H9 (cell line): Measurements from ENCODE around the gene EDA2R. TPM values are rescaled to one million over a fixed set of nuclear protein-coding genes. Genes with fewer than 3 reads are reported as not detected.

Experiments used
- DNase-seq: peaks from one replicate; pipeline ENCODE4 v3.0.0-alpha.2; 2017
- H2AFZ ChIP-seq: one replicate; pipeline ENCODE4 v1.6.1; 2013; ENCODE audit warnings: mild to moderate bottlenecking, low read length, control low read depth, moderate library complexity
- H2AK5ac ChIP-seq: 2 replicates; pipeline ENCODE4 v1.6.1; 2013; ENCODE audit warnings: low read length, control low read depth, mixed read lengths; ENCODE audit not compliant: insufficient read length
- H2BK120ac ChIP-seq: one replicate; pipeline ENCODE4 v1.6.1; 2013; ENCODE audit warnings: low read depth, mild to moderate bottlenecking, low read length, control low read depth, inconsistent platforms; ENCODE audit not compliant: poor library complexity, severe bottlenecking
- H2BK12ac ChIP-seq: 2 replicates; pipeline ENCODE4 v1.6.1; 2013; ENCODE audit warnings: low read length, control low read depth, mixed read lengths, low read depth; ENCODE audit not compliant: insufficient read length
- H2BK15ac ChIP-seq: 2 replicates; pipeline ENCODE4 v1.6.1; 2013; ENCODE audit warnings: low read depth, low read length, control low read depth
- H2BK20ac ChIP-seq: one replicate; pipeline ENCODE4 v1.6.1; 2013; ENCODE audit warnings: low read depth, mild to moderate bottlenecking, low read length, control low read depth, inconsistent platforms; ENCODE audit not compliant: poor library complexity, severe bottlenecking
- H2BK5ac ChIP-seq: 2 replicates; pipeline ENCODE4 v1.6.1; 2013; ENCODE audit warnings: low read length, control low read depth, mixed read lengths; ENCODE audit not compliant: insufficient read length
- H3K14ac ChIP-seq: 2 replicates; pipeline ENCODE4 v1.6.1; 2013; ENCODE audit warnings: low read length, control low read depth; ENCODE audit not compliant: insufficient read depth
- H3K18ac ChIP-seq: 2 replicates; pipeline ENCODE4 v1.6.1; 2013; ENCODE audit warnings: low read depth, mild to moderate bottlenecking, mixed read lengths, low read length, control low read depth; ENCODE audit not compliant: insufficient read length
- H3K23ac ChIP-seq: 2 replicates; pipeline ENCODE4 v1.6.1; 2013; ENCODE audit warnings: low read length, control low read depth, mixed read lengths, low read depth; ENCODE audit not compliant: insufficient read length
- H3K23me2 ChIP-seq: 2 replicates; pipeline ENCODE4 v1.6.1; 2013; ENCODE audit warnings: low read depth, mild to moderate bottlenecking, mixed read lengths, low read length, control low read depth; ENCODE audit not compliant: insufficient read length, poor library complexity, severe bottlenecking
- H3K27ac ChIP-seq: 2 replicates; pipeline ENCODE4 v1.5.1; 2013; ENCODE audit warnings: low read length, control low read depth, mixed read lengths, low read depth; ENCODE audit not compliant: insufficient read length
- H3K27me3 ChIP-seq: 2 replicates; pipeline ENCODE4 v1.6.1; 2013; ENCODE audit warnings: low read length, control low read depth, inconsistent platforms; ENCODE audit not compliant: insufficient read depth
- H3K4ac ChIP-seq: 2 replicates; pipeline ENCODE4 v1.6.1; 2013; ENCODE audit warnings: low read depth, mild to moderate bottlenecking, control low read depth, inconsistent platforms, low read length, moderate library complexity
- H3K4me1 ChIP-seq: 2 replicates; pipeline ENCODE4 v1.6.1; 2013; ENCODE audit warnings: low read length, control low read depth, inconsistent platforms; ENCODE audit not compliant: insufficient read depth
- H3K4me2 ChIP-seq: 2 replicates; pipeline ENCODE4 v1.6.1; 2013; ENCODE audit warnings: low read length, control low read depth, mixed read lengths; ENCODE audit not compliant: insufficient read length, insufficient read depth
- H3K56ac ChIP-seq: 2 replicates; pipeline ENCODE4 v1.6.1; 2013; ENCODE audit warnings: low read depth, mild to moderate bottlenecking, mixed read lengths, low read length, control low read depth; ENCODE audit not compliant: insufficient read length
- H3K79me1 ChIP-seq: 2 replicates; pipeline ENCODE4 v1.6.1; 2013; ENCODE audit warnings: low read depth, mild to moderate bottlenecking, moderate library complexity, low read length, control low read depth, inconsistent platforms; ENCODE audit not compliant: insufficient read depth, poor library complexity, severe bottlenecking
- H3K79me2 ChIP-seq: 2 replicates; pipeline ENCODE4 v1.6.1; 2013; ENCODE audit warnings: low read length, control low read depth, inconsistent platforms; ENCODE audit not compliant: insufficient read depth
- H3K9ac ChIP-seq: 2 replicates; pipeline ENCODE4 v1.6.1; 2013; ENCODE audit warnings: low read length, control low read depth, mixed read lengths; ENCODE audit not compliant: insufficient read length; ENCODE audit errors: extremely low read depth
- H3K9me3 ChIP-seq: one replicate; pipeline ENCODE4 v1.6.1; 2013; ENCODE audit warnings: low read depth, low read length, inconsistent platforms; ENCODE audit not compliant: control insufficient read depth
- H3T11ph ChIP-seq: one replicate; pipeline ENCODE4 v1.6.1; 2013; ENCODE audit warnings: mild to moderate bottlenecking, low read length, control low read depth, inconsistent platforms
- H4K20me1 ChIP-seq: one replicate; pipeline ENCODE4 v1.6.1; 2013; ENCODE audit not compliant: control insufficient read depth, insufficient read length, insufficient read depth
- H4K5ac ChIP-seq: 2 replicates; pipeline ENCODE4 v1.6.1; 2013; ENCODE audit warnings: low read depth, mild to moderate bottlenecking, mixed read lengths, low read length, control low read depth; ENCODE audit not compliant: insufficient read length
- H4K8ac ChIP-seq: replicated peaks from 2 replicates; pipeline ENCODE4 v1.6.1; 2013; ENCODE audit warnings: low read length, control low read depth, mixed read lengths, low read depth; ENCODE audit not compliant: insufficient read length
- H4K91ac ChIP-seq: 2 replicates; pipeline ENCODE4 v1.6.1; 2013; ENCODE audit warnings: low read depth, mild to moderate bottlenecking, moderate library complexity, mixed read lengths, low read length, control low read depth; ENCODE audit not compliant: insufficient read length
- H3K27ac Mint-ChIP-seq, 3 experiments: 2 replicates in 2 of 3; 3 replicates in 1 of 3; pipeline ENCODE4 v1.8.0; 2020 to 2021; ENCODE audit warnings: mixed read lengths in 3 of 3, mild to moderate bottlenecking in 1 of 3, moderate library complexity in 1 of 3
- H3K27me3 Mint-ChIP-seq: 2 replicates; pipeline ENCODE4 v1.8.0; 2021; ENCODE audit warnings: low read depth, mild to moderate bottlenecking, moderate library complexity, mixed read lengths
- H3K36me3 Mint-ChIP-seq, 3 experiments: 2 replicates in 2 of 3; 3 replicates in 1 of 3; pipeline ENCODE4 v1.8.0; 2020 to 2021; ENCODE audit warnings: low read depth in 3 of 3, mixed read lengths in 3 of 3; ENCODE audit not compliant: insufficient read depth in 1 of 3
- H3K4me1 Mint-ChIP-seq, 2 experiments: 2 replicates each; pipeline ENCODE4 v1.8.0; 2020; ENCODE audit warnings: mixed read lengths in 2 of 2
- H3K4me3 Mint-ChIP-seq, 2 experiments: 2 replicates in 1 of 2; 3 replicates in 1 of 2; pipeline ENCODE4 v1.8.0; 2020 to 2021; ENCODE audit warnings: mild to moderate bottlenecking in 2 of 2, mixed read lengths in 2 of 2, moderate library complexity in 1 of 2
- H3K9me3 Mint-ChIP-seq, 2 experiments: 2 replicates in 1 of 2; 3 replicates in 1 of 2; pipeline ENCODE4 v1.8.0; 2020; ENCODE audit warnings: mild to moderate bottlenecking in 2 of 2, mixed read lengths in 2 of 2, moderate library complexity in 1 of 2
- CTCF ChIP-seq: fragments of 200-600 bp; sonication (generic); conservative IDR thresholded peaks from 3 replicates; pipeline ENCODE4 v1.8.0; 2021; ENCODE audit warnings: antibody characterized with exemption, mild to moderate bottlenecking
- WGBS: extraction: QIAGEN DNeasy Blood & Tissue Kit; methylation state at CpG from one replicate; pipeline ENCODE4 v1.1.7; 2013; ENCODE audit warnings: missing lambda C conversion rate, low lambda C conversion rate, mixed read lengths; ENCODE audit not compliant: insufficient read length; ENCODE audit errors: extremely low coverage; 5-methylcytosine and 5-hydroxymethylcytosine counted together
- total RNA-seq: library from RNA; stranded (reverse); gene quantifications from 2 replicates; pipeline ENCODE4 v1.2.1, GENCODE V29; 2021

EDA2R gene
- total RNA-seq, 1 experiment from 2014 or later: 6.6 TPM

GRCh38 chrX:66676413-66676812, 37.5 kb upstream of the EDA2R start:
- Histone ChIP-seq H4K5ac (no peak overlapping the region), H2BK5ac (no peak overlapping the region), H3K27me3 (no peaks in the 10 kb centered on the region), H2BK20ac (no peak overlapping the region), H2BK15ac (no peak overlapping the region), H3K4ac (no peak overlapping the region), H2BK12ac (no peak overlapping the region), H3K4me1 (no peaks in the 10 kb centered on the region; the same call in 1 of the 2 replicates), H3K23me2 (no peaks in the 10 kb centered on the region), H4K20me1 (no peaks in the 10 kb centered on the region), H3K27ac (no peak overlapping the region), H3K79me2 (no peaks in the 10 kb centered on the region), H3K14ac (no peak overlapping the region), H3K23ac (no peak overlapping the region), H3T11ph (no peak overlapping the region), H4K91ac (no peak overlapping the region), H3K4me2 (no peak overlapping the region), H4K8ac (no peak overlapping the region), H2AK5ac (no peak overlapping the region), H2BK120ac (no peak overlapping the region), H3K9ac (no peak overlapping the region), H3K56ac (no peak overlapping the region), H3K9me3 (peaks cover 28% of the 10 kb centered on the region), H2AFZ (no peak overlapping the region), H3K18ac (no peak overlapping the region), H3K79me1 (no peaks in the 10 kb centered on the region)
- H3K4me1 Mint-ChIP-seq: peaks cover 0 to 6% of the 10 kb centered on the region in 2 experiments; a peak in 2 of 4 replicates
- DNase-seq: no peak
- H3K27me3 Mint-ChIP-seq: no peaks in the 10 kb centered on the region; the same call in 1 of the 2 replicates
- H3K27ac Mint-ChIP-seq: no peak overlapping the region
- H3K36me3 Mint-ChIP-seq: peaks cover 0 to 3% (median 2%) of the 10 kb centered on the region in 3 experiments; a peak in 2 of 7 replicates
- WGBS: no CpG with 5 or more reads among the region's 1 CpG
- peaks cover 82 to 94% of the 10 kb centered on the region in 2 experiments for H3K9me3 Mint-ChIP-seq
- H3K4me3 Mint-ChIP-seq: no peak overlapping the region
- no peak for TF ChIP-seq CTCF
